Right lobe of liver (tissue), 6 donors: ENCODE measurements around the gene ANO9. TPM values are rescaled to one million over a fixed set of nuclear protein-coding genes. Genes with fewer than 3 reads are reported as not detected.

ENCODE experiments used
- ATAC-seq, 4 donors: fragments of 200-7000 bp; cut with Tn5 transposase; one replicate each; pipeline ENCODE4 v1.9.1; 2020; ENCODE audit warnings: mild to moderate bottlenecking in 4 of 4, moderate library complexity in 4 of 4
- DNase-seq, 3 donors: peaks; one replicate each; pipeline ENCODE4 v3.0.0-alpha.2; 2020
- H3K27ac ChIP-seq, 3 donors: fragments of 200-600 bp; one replicate each; pipeline ENCODE4 v1.8.0; 2022
- H3K27me3 ChIP-seq, 2 donors: fragments of 200-600 bp; one replicate each; pipeline ENCODE4 v1.8.0; 2022
- H3K36me3 ChIP-seq, 4 donors: fragments of 200-600 bp; sonication (generic) in 1 of 4; one replicate each; pipeline versions ENCODE4 v1.5.1 to v1.8.0; 2017 to 2022; ENCODE audit warnings: control low read depth in 1 of 4
- H3K4me1 ChIP-seq, 4 donors: fragments of 200-600 bp; sonication (generic) in 1 of 4; one replicate each; pipeline versions ENCODE4 v1.5.1 to v1.8.0; 2017 to 2022; ENCODE audit warnings: control low read depth in 1 of 4
- H3K4me3 ChIP-seq, 3 donors: fragments of 200-600 bp; one replicate each; pipeline ENCODE4 v1.8.0; 2022
- H3K9me3 ChIP-seq, 4 donors: fragments of 200-600 bp; sonication (generic) in 1 of 4; one replicate each; pipeline versions ENCODE4 v1.5.1 to v1.8.0; 2017 to 2022; ENCODE audit warnings: control low read depth in 1 of 4
- POLR2A ChIP-seq: fragments of 450-650 bp; IDR thresholded peaks from one replicate; pipeline ENCODE4 v1.6.1; 2017; ENCODE audit warnings: antibody characterized with exemption, mild to moderate bottlenecking
- WGBS: methylation state at CpG from one replicate; pipeline ENCODE4 v1.1.6; 2018; ENCODE audit warnings: low coverage, low lambda C conversion rate; ENCODE audit not compliant: insufficient coverage; ENCODE audit errors: missing lambda C conversion rate; 5-methylcytosine and 5-hydroxymethylcytosine counted together
- intact Hi-C, 2 donors: fragments of 100-400 bp; cut with DNase I; formaldehyde crosslinking; loops; one replicate each; pipeline versions ENCODE4 v1.11.2 to v1.14.1; 2022
- total RNA-seq, 6 experiments: library from RNA; depleted of rRNA in 2 of 6; stranded (reverse); fragments of >200 nt in 2 of 6; fragmentation: NEBNext Ultra II Directional in 3 of 6; extraction: Animal tissue kit (Norgen Biotek cat#: 25700) in 3 of 6; gene quantifications; one replicate each; pipeline versions ENCODE4 v1.1.0 to v1.2.4, GENCODE V29; 2016 to 2023
- TF ChIP-seq, protein P1 (sequence below), 4 donors: fragments of 200-600 bp in 3 of 4; fragments of 450-650 bp in 1 of 4; IDR thresholded peaks; one replicate each; pipeline versions ENCODE4 v1.5.1 to v1.8.0; 2016 to 2022; ENCODE audit warnings: antibody characterized with exemption in 4 of 4, mild to moderate bottlenecking in 2 of 4
- donor health status: DM: no; HTN: yes; CAD: no.
- donor health status: DM: no; HTN: no; CAD: no.
- donor health status: DM: no; HTN: no; CAD: no.
- donor health status: DM: no; HTN: yes; CAD: no.
- donor health status: DM: no; HTN: yes; CAD: no.

ANO9 gene
- total RNA-seq, 6 experiments from 2014 or later, result 0.09 to 1.0 (median 0.28) TPM; not detected in 1

GRCh38 chr11:396511-396947 lies 45.3 kb downstream of the ANO9 start:
- no peaks in the 10 kb centered on the region for H3K36me3 ChIP-seq
- WGBS, result no CpG with 5 or more reads among the region's 23 CpGs
- ATAC-seq (peak; percentile 26 to 59 (median 46)), DNase-seq (no peak)
- no peaks in the 10 kb centered on the region for H3K4me1 ChIP-seq
- no peak for TF ChIP-seq POLR2A
- TF ChIP-seq, protein P1, sequence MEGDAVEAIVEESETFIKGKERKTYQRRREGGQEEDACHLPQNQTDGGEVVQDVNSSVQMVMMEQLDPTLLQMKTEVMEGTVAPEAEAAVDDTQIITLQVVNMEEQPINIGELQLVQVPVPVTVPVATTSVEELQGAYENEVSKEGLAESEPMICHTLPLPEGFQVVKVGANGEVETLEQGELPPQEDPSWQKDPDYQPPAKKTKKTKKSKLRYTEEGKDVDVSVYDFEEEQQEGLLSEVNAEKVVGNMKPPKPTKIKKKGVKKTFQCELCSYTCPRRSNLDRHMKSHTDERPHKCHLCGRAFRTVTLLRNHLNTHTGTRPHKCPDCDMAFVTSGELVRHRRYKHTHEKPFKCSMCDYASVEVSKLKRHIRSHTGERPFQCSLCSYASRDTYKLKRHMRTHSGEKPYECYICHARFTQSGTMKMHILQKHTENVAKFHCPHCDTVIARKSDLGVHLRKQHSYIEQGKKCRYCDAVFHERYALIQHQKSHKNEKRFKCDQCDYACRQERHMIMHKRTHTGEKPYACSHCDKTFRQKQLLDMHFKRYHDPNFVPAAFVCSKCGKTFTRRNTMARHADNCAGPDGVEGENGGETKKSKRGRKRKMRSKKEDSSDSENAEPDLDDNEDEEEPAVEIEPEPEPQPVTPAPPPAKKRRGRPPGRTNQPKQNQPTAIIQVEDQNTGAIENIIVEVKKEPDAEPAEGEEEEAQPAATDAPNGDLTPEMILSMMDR (IDR thresholded peaks at IDR 0.05), result peak in 3 of 4 donors; percentile 11 to 19 (median 12)
- intact Hi-C loops, result no loop called here
- no peaks in the 10 kb centered on the region for H3K9me3 ChIP-seq
- peak overlapping the region in 2 of 3 donors; percentile 40 to 42 for H3K4me3 ChIP-seq
- H3K27ac ChIP-seq, result no peak overlapping the region
- no peaks in the 10 kb centered on the region for H3K27me3 ChIP-seq

DNA sequence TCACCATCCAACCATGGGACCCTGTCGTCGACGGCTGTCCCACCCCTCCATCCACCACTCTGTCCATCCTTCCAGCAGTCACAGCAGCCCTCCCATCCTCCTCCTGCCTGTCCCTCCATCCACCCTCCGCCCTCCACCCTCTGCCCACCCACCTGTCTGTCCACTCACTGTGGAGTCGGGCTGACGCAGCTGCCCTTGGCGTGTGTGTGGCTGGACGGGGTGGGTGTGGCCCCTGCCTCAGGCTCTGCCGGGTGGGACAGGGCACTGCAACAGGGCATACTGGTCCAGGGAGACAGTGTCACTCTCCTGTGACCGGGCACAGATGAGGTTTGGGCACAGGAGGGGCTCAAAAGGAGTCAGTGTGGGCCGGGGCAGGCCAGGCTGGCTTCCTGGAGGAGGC lies 45.9 kb downstream of the ANO9 start:
- no peaks in the 10 kb centered on the region for H3K27me3 ChIP-seq
- H3K4me1 ChIP-seq, result no peaks in the 10 kb centered on the region
- DNase-seq (no peak), ATAC-seq (no peak)
- no peaks in the 10 kb centered on the region for H3K36me3 ChIP-seq
- TF ChIP-seq POLR2A, result no peak
- TF ChIP-seq, protein P1 (IDR thresholded peaks at IDR 0.05), result no peak
- H3K27ac ChIP-seq, result no peak overlapping the region
- WGBS, result 40% methylated on average over 1 of the region's 11 CpGs
- H3K9me3 ChIP-seq, result no peaks in the 10 kb centered on the region
- intact Hi-C loops, result no loop called here
- no peak overlapping the region for H3K4me3 ChIP-seq

- no peaks in the 10 kb centered on the region for H3K9me3 ChIP-seq
- TF ChIP-seq POLR2A, result no peak
- TF ChIP-seq, protein P1 (IDR thresholded peaks at IDR 0.05), result no peak
- 85% methylated on average over 10 of the region's 25 CpGs for WGBS
- H3K4me1 ChIP-seq, result no peaks in the 10 kb centered on the region
- no peak overlapping the region for H3K4me3 ChIP-seq
- H3K36me3 ChIP-seq, result no peaks in the 10 kb centered on the region
- ATAC-seq (no peak), DNase-seq (no peak)
- intact Hi-C loops, result no loop called here
- no peaks in the 10 kb centered on the region for H3K27me3 ChIP-seq
- H3K27ac ChIP-seq, result no peak overlapping the region
These were observed 46.8 kb downstream of the ANO9 start for GRCh38 chr11:394858-395655.

DNA sequence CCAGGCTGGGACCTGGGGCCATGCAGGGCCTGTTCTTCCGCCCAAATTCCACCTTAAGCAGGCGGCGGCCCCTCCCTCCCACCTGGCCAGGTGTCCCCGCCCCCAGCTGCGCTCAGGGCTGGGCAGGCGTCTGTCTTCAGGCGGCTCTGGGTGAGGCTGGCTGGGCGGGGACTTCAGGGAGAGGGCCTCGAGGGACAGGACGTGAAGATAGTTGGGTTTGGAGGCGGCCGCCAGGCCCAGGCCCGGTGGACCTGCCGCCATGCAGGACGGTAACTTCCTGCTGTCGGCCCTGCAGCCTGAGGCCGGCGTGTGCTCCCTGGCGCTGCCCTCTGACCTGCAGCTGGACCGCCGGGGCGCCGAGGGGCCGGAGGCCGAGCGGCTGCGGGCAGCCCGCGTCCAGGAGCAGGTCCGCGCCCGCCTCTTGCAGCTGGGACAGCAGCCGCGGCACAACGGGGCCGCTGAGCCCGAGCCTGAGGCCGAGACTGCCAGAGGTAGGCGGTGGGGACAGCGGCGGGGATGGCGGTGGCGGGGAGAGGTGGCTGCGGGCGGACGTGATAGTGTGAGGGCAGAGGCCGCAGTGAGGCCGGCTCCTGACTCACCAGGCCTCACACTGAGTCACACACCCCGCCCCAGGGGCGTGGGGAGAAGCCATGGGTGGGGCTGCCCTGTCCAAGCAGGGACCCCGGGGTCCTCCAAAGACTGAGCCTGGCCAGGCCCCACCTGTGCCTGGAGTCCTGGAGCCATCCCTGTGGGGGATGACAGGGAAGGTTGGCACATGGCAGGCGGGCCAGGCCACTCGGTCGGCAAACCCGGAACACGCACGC lies 47.6 kb downstream of the ANO9 start, which contains the start of gene PKP3:
PKP3 (plus strand) TSS at position 176 of the 824 bp plus-strand sequence; CDS start at position 260, 84 bp downstream.
- H3K4me3 ChIP-seq, result no peak within 1 kb of the TSS
- intact Hi-C loops, result no loop called here
- ATAC-seq (no peak), DNase-seq (no peak)
- H3K27ac ChIP-seq, result no peak within 1 kb of the TSS
- no peaks in the 10 kb centered on the region for H3K9me3 ChIP-seq
- no peaks in the 10 kb centered on the region for H3K36me3 ChIP-seq
- H3K27me3 ChIP-seq, result no peaks in the 10 kb centered on the region
- H3K4me1 ChIP-seq, result no peaks in the 10 kb centered on the region
- TF ChIP-seq, protein P1 (IDR thresholded peaks at IDR 0.05), result no peak
- TF ChIP-seq POLR2A, result no peak
- WGBS, result 50% methylated on average over 2 of the region's 57 CpGs
